ENCODE data around the gene MGAT1. TPM values are rescaled to one million over a fixed set of nuclear protein-coding genes. Genes with fewer than 3 reads are reported as not detected.
"Not testable (repeated sequence)": the region's sequence is repeated elsewhere in the genome, so short reads cannot be mapped to it uniquely, and the experiment has no call there.

MGAT1 gene
- polyA plus RNA-seq, 1 donor from 2014 or later = 101 TPM

- H3K27me3 Mint-ChIP-seq = no peaks in the 10 kb centered on the region
- H3K36me3 Mint-ChIP-seq = peaks cover 11% of the 10 kb centered on the region
- no peaks in the 10 kb centered on the region for H3K9me3 Mint-ChIP-seq
- peaks cover 20 to 30% (median 24%) of the 10 kb centered on the region in 3 donors for H3K4me1 Mint-ChIP-seq
- peak overlapping the region; percentile 93 to 98 (median 96) for H3K27ac Mint-ChIP-seq
- peak overlapping the region; percentile 91 to 99 (median 97) for H3K4me3 Mint-ChIP-seq
Measured at GRCh38 chr5:180830253-180831138, 27.9 kb upstream of the MGAT1 start.

- Mint-ChIP-seq H3K4me1 (peaks cover 19 to 28% (median 24%) of the 10 kb centered on the region in 3 donors), H3K36me3 (peaks cover 11% of the 10 kb centered on the region), H3K9me3 (no peaks in the 10 kb centered on the region), H3K27me3 (no peaks in the 10 kb centered on the region), H3K4me3 (peak overlapping the region; percentile 91 to 99 (median 97)), H3K27ac (peak overlapping the region; percentile 93 to 98 (median 96))
Measured at GRCh38 chr5:180829726-180830125, 27.1 kb upstream of the MGAT1 start.

GRCh38 chr5:180828756-180829531, 26.3 kb upstream of the MGAT1 start:
- not testable (repeated sequence) for H3K9me3 Mint-ChIP-seq, H3K27me3 Mint-ChIP-seq
- H3K4me3 Mint-ChIP-seq = peak overlapping the region; percentile 39 to 99 (median 80)
- H3K36me3 Mint-ChIP-seq = peaks cover 11% of the 10 kb centered on the region
- H3K27ac Mint-ChIP-seq = peak overlapping the region in 2 of 3 donors; percentile 23 to 60
- H3K4me1 Mint-ChIP-seq = peaks cover 16 to 21% (median 20%) of the 10 kb centered on the region in 3 donors

GRCh38 chr5:180827374-180827773, 24.8 kb upstream of the MGAT1 start:
- H3K27me3 Mint-ChIP-seq, H3K9me3 Mint-ChIP-seq: not testable (repeated sequence)
- H3K27ac Mint-ChIP-seq = peak overlapping the region in 1 of 3 donors; percentile 37
- H3K4me3 Mint-ChIP-seq = peak overlapping the region in 1 of 4 donors; percentile 49
- H3K36me3 Mint-ChIP-seq = peaks cover 11% of the 10 kb centered on the region
- peaks cover 10 to 12% (median 11%) of the 10 kb centered on the region in 3 donors for H3K4me1 Mint-ChIP-seq

- Mint-ChIP-seq H3K4me3 (peak overlapping the region in 1 of 4 donors; percentile 49), H3K27me3 (no peaks in the 10 kb centered on the region), H3K27ac (peak overlapping the region in 1 of 3 donors; percentile 64), H3K36me3 (peaks cover 11% of the 10 kb centered on the region), H3K4me1 (peaks cover 12 to 18% (median 16%) of the 10 kb centered on the region in 3 donors), H3K9me3 (no peaks in the 10 kb centered on the region)
Measured at GRCh38 chr5:180825768-180826525, 23.3 kb upstream of the MGAT1 start.

GRCh38 chr5:180824630-180825476, 22.2 kb upstream of the MGAT1 start:
- Mint-ChIP-seq H3K4me3 (peak overlapping the region in 2 of 4 donors; percentile 5 to 65), H3K4me1 (peaks cover 13 to 17% (median 16%) of the 10 kb centered on the region in 3 donors), H3K9me3 (no peaks in the 10 kb centered on the region), H3K36me3 (peaks cover 10% of the 10 kb centered on the region), H3K27me3 (no peaks in the 10 kb centered on the region), H3K27ac (peak overlapping the region in 1 of 3 donors; percentile 86)

- Mint-ChIP-seq H3K27ac (no peak overlapping the region), H3K36me3 (peaks cover 7% of the 10 kb centered on the region), H3K9me3 (no peaks in the 10 kb centered on the region), H3K4me3 (peak overlapping the region in 1 of 4 donors; percentile 65), H3K27me3 (no peaks in the 10 kb centered on the region), H3K4me1 (peaks cover 10 to 16% (median 15%) of the 10 kb centered on the region in 3 donors)
Measured at GRCh38 chr5:180823940-180824629, 21.5 kb upstream of the MGAT1 start.

- Mint-ChIP-seq H3K27me3 (no peaks in the 10 kb centered on the region), H3K9me3 (no peaks in the 10 kb centered on the region), H3K27ac (no peak overlapping the region), H3K36me3 (peaks cover 5% of the 10 kb centered on the region), H3K4me3 (no peak overlapping the region), H3K4me1 (peaks cover 10 to 16% (median 15%) of the 10 kb centered on the region in 3 donors)
Measured at GRCh38 chr5:180823346-180823745, 20.7 kb upstream of the MGAT1 start.

- Mint-ChIP-seq H3K27ac (peak overlapping the region in 2 of 3 donors; percentile 67 to 70), H3K9me3 (no peaks in the 10 kb centered on the region), H3K4me1 (peaks cover 17 to 20% (median 18%) of the 10 kb centered on the region in 3 donors), H3K4me3 (peak overlapping the region in 1 of 4 donors; percentile 56), H3K27me3 (no peaks in the 10 kb centered on the region), H3K36me3 (peaks cover 1% of the 10 kb centered on the region)
Measured at GRCh38 chr5:180821538-180821937, 18.9 kb upstream of the MGAT1 start.

GRCh38 chr5:180820788-180821321, 18.2 kb upstream of the MGAT1 start:
- no peaks in the 10 kb centered on the region for H3K36me3 Mint-ChIP-seq
- no peaks in the 10 kb centered on the region for H3K9me3 Mint-ChIP-seq
- peaks cover 17 to 22% (median 20%) of the 10 kb centered on the region in 3 donors for H3K4me1 Mint-ChIP-seq
- H3K4me3 Mint-ChIP-seq = peak overlapping the region; percentile 34 to 58 (median 45)
- H3K27me3 Mint-ChIP-seq = no peaks in the 10 kb centered on the region
- H3K27ac Mint-ChIP-seq = peak overlapping the region; percentile 67 to 89 (median 70)

GRCh38 chr5:180818677-180819341, 16.2 kb upstream of the MGAT1 start:
- H3K27me3 Mint-ChIP-seq = no peaks in the 10 kb centered on the region
- H3K27ac Mint-ChIP-seq = peak overlapping the region in 1 of 3 donors; percentile 36
- no peaks in the 10 kb centered on the region for H3K36me3 Mint-ChIP-seq
- peaks cover 24 to 28% (median 25%) of the 10 kb centered on the region in 3 donors for H3K4me1 Mint-ChIP-seq
- H3K4me3 Mint-ChIP-seq = no peak overlapping the region
- no peaks in the 10 kb centered on the region for H3K9me3 Mint-ChIP-seq

GRCh38 chr5:180817893-180818674, 15.5 kb upstream of the MGAT1 start:
- Mint-ChIP-seq H3K27me3 (no peaks in the 10 kb centered on the region), H3K9me3 (no peaks in the 10 kb centered on the region), H3K27ac (peak overlapping the region in 2 of 3 donors; percentile 36 to 59), H3K36me3 (no peaks in the 10 kb centered on the region), H3K4me1 (peaks cover 31 to 33% (median 33%) of the 10 kb centered on the region in 3 donors), H3K4me3 (peak overlapping the region in 2 of 4 donors; percentile 28 to 46)
